ENCODE data around the gene CEP89.
"Not testable (repeated sequence)": the region's sequence is repeated elsewhere in the genome, so short reads cannot be mapped to it uniquely, and the experiment has no call there.

The CEP89 gene

DNA sequence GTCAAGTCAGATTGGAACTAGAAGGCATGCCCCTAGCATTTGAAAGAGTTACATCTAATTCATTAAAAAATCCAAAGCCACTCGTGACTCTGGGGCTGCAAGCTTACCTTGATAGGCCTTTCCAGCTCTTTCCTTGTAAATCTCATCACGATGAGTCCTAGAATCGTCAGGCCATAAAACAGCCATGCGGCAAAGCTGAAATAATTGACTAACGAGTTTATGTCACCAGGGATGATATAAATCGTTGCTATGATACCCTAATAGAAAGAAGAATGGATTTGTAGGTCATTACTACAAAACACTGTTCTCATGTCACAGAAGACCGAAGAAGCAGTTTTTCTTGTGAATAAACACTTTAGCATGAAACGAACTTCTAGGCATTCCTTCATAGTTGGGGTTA, 129.7 kb downstream of the CEP89 start:
- Mint-ChIP-seq H3K4me3 (no peak overlapping the region), H3K27ac (no peak overlapping the region), H3K9me3 (peaks cover 14% of the 10 kb centered on the region), H3K27me3 (ENCODE audit: low read depth) (no peaks in the 10 kb centered on the region), H3K4me1 (ENCODE audit: low read depth) (no peaks in the 10 kb centered on the region), H3K36me3 (ENCODE audit: low read depth) (no peaks in the 10 kb centered on the region)
- DNase-seq (ENCODE audit: low spot score) = no peak

DNA sequence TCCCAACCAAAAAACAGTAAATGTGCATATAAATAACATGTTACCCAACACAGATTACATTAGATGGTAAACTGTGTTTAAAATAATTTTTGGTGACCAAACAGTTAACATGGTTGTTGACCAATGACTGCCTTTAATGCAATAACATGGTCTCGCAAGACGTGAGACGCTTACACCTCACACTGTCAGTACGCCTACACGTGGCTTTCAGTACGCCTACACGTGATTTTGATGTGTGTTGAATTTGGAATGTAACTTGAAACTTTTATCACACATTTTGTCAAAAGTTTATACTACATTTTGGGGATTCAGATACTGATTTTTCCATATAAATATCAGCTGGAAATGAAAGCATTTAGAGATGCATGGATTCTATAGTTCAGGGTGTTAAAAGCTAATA, 134.2 kb downstream of the CEP89 start:
- H3K27ac Mint-ChIP-seq = no peak overlapping the region
- no peaks in the 10 kb centered on the region for H3K36me3 Mint-ChIP-seq (ENCODE audit: low read depth)
- H3K4me1 Mint-ChIP-seq (ENCODE audit: low read depth) = no peaks in the 10 kb centered on the region
- H3K9me3 Mint-ChIP-seq = peaks cover 14% of the 10 kb centered on the region
- no peak for DNase-seq (ENCODE audit: low spot score)
- no peak overlapping the region for H3K4me3 Mint-ChIP-seq
- no peaks in the 10 kb centered on the region for H3K27me3 Mint-ChIP-seq (ENCODE audit: low read depth)

DNA sequence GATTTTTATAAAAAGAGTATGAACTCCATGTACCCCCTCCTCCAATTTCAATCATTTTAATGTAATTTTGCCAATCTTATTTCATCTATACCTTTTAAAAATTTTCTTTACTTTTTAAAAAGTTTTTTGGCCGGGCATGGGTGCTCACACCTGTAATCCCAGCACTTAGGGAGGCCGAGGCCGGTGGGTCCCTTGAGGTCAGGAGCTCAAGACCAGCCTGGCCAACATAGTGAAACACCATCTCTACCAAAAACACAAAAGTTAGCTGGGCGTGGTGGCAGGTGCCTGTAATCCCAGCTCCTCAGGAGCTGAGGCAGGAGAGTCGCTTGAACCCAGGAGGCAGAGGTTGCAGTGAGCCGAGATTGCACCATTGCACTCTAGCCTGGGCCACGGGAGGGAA, 138.4 kb downstream of the CEP89 start:
- not testable (repeated sequence) for H3K36me3 Mint-ChIP-seq (ENCODE audit: low read depth); H3K4me1 Mint-ChIP-seq (ENCODE audit: low read depth); H3K27me3 Mint-ChIP-seq (ENCODE audit: low read depth); H3K27ac Mint-ChIP-seq; DNase-seq (ENCODE audit: low spot score); H3K4me3 Mint-ChIP-seq; H3K9me3 Mint-ChIP-seq

- DNase-seq (ENCODE audit: low spot score); H3K4me1 Mint-ChIP-seq (ENCODE audit: low read depth); H3K9me3 Mint-ChIP-seq; H3K27ac Mint-ChIP-seq; H3K4me3 Mint-ChIP-seq; H3K36me3 Mint-ChIP-seq (ENCODE audit: low read depth); H3K27me3 Mint-ChIP-seq (ENCODE audit: low read depth): not testable (repeated sequence)
Observed at GRCh38 chr19:32832825-32833224, 138.9 kb downstream of the CEP89 start.

DNA sequence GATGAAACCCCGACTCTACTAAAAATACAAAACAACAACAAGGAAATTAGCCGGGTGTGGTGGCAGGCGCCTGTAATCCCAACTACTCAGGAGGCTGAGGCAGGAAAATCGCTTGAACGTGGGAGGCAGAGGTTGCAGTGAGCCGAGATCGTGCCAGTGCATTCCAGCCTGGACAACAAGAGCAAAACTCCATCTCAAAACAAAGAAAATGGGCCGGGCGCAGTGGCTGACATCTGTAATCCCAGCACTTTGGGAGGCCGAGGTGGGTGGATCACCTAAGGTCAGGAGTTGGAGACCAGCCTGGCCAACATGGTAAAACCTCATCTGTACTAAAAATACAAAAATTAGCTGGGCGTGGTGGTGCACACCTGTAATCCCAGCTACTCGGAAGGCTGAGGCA, 139.7 kb downstream of the CEP89 start:
- not testable (repeated sequence) for H3K27me3 Mint-ChIP-seq (ENCODE audit: low read depth); H3K4me3 Mint-ChIP-seq; H3K9me3 Mint-ChIP-seq; H3K4me1 Mint-ChIP-seq (ENCODE audit: low read depth); H3K36me3 Mint-ChIP-seq (ENCODE audit: low read depth); H3K27ac Mint-ChIP-seq; DNase-seq (ENCODE audit: low spot score)

- Mint-ChIP-seq H3K4me1 (ENCODE audit: low read depth) (no peaks in the 10 kb centered on the region), H3K27ac (no peak overlapping the region), H3K4me3 (no peak overlapping the region), H3K36me3 (ENCODE audit: low read depth) (no peaks in the 10 kb centered on the region), H3K27me3 (ENCODE audit: low read depth) (no peaks in the 10 kb centered on the region), H3K9me3 (no peaks in the 10 kb centered on the region)
- no peak for DNase-seq (ENCODE audit: low spot score)
Observed at GRCh38 chr19:32831611-32832010, 140.1 kb downstream of the CEP89 start.

DNA sequence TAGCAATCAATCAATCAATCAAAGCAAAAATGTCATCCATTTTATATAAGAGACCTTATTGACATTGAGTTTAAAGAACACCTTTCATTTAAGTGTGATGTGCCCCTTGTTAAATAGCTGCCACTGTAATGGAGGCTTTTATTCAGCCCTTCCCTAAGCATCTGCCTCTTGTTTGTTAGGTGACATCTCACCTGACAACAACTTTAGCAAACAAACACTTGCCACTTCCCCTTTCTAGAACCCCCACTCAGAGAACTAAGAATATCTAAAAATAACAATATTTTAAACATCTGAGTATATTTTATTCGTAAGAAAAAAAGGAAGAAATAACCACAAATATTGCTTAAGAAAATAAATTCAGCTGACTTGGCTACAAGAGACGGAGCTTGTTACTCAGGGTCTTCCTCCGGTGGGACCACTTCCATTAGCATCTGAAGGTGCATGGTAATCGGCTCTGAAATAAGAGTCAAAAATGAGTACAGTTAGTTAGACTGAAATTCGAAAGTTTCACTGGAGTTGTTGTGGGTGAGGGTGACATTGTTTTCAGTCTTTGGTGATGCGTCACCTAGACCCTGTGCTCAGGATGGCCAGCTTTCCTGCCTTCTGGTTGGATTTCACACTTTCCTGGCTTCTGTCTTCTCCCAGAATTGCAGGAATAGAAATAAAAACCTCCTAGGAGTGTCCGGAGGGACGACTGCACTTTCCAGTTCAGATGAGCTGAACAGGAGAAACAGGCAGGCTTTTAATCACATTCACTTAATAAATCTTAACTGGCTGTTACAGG, 141.3 kb downstream of the CEP89 start:
- no peaks in the 10 kb centered on the region for H3K36me3 Mint-ChIP-seq (ENCODE audit: low read depth)
- H3K27me3 Mint-ChIP-seq (ENCODE audit: low read depth) = no peaks in the 10 kb centered on the region
- H3K9me3 Mint-ChIP-seq = no peaks in the 10 kb centered on the region
- H3K4me1 Mint-ChIP-seq (ENCODE audit: low read depth) = no peaks in the 10 kb centered on the region
- no peak overlapping the region for H3K27ac Mint-ChIP-seq
- H3K4me3 Mint-ChIP-seq = no peak overlapping the region
- DNase-seq (ENCODE audit: low spot score) = no peak

DNA sequence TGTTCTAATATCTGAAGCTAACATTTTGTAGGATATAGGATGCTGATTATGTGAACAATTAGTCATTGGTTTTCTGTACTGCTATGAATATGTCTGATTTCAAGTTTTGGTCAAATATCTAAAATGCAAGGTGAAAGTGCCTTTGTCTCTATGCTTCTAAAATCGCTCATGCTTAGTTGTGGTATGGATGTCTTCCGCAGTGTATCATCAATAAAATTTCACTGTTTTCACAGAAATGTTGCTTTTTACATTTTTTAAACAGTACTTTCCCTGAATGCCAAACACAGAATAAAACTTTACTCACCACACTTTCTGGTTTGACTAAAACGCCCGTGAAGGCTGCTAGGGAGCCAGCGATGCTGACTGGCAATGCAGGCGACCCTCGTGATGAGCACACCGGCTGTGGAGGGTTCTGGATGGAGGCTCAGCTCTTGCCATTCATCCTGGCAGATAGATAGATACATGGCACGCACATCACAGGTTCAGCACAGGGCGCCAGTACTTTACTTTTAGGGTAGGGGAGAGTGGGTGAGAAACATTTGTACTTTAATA, 142.3 kb downstream of the CEP89 start:
- no peak for DNase-seq (ENCODE audit: low spot score)
- H3K4me3 Mint-ChIP-seq = no peak overlapping the region
- no peaks in the 10 kb centered on the region for H3K36me3 Mint-ChIP-seq (ENCODE audit: low read depth)
- H3K27ac Mint-ChIP-seq = no peak overlapping the region
- no peaks in the 10 kb centered on the region for H3K9me3 Mint-ChIP-seq
- no peaks in the 10 kb centered on the region for H3K27me3 Mint-ChIP-seq (ENCODE audit: low read depth)
- no peaks in the 10 kb centered on the region for H3K4me1 Mint-ChIP-seq (ENCODE audit: low read depth)

GRCh38 chr19:32828643-32829344, 143.0 kb downstream of the CEP89 start:
- no peak overlapping the region for H3K27ac Mint-ChIP-seq
- no peak for DNase-seq (ENCODE audit: low spot score)
- H3K4me1 Mint-ChIP-seq (ENCODE audit: low read depth) = no peaks in the 10 kb centered on the region
- no peaks in the 10 kb centered on the region for H3K9me3 Mint-ChIP-seq
- no peaks in the 10 kb centered on the region for H3K27me3 Mint-ChIP-seq (ENCODE audit: low read depth)
- no peaks in the 10 kb centered on the region for H3K36me3 Mint-ChIP-seq (ENCODE audit: low read depth)
- H3K4me3 Mint-ChIP-seq = no peak overlapping the region

- no peak overlapping the region for H3K27ac Mint-ChIP-seq
Observed at GRCh38 chr19:32828139-32828538, 143.6 kb downstream of the CEP89 start.

More at GRCh38 chr19:32828139-32828538, 143.6 kb downstream of the CEP89 start:
- no peaks in the 10 kb centered on the region for H3K9me3 Mint-ChIP-seq
- no peak for DNase-seq (ENCODE audit: low spot score)
- no peaks in the 10 kb centered on the region for H3K4me1 Mint-ChIP-seq (ENCODE audit: low read depth)
- H3K36me3 Mint-ChIP-seq (ENCODE audit: low read depth) = no peaks in the 10 kb centered on the region
- no peak overlapping the region for H3K4me3 Mint-ChIP-seq
- H3K27me3 Mint-ChIP-seq (ENCODE audit: low read depth) = no peaks in the 10 kb centered on the region
